Measurements from ENCODE around the gene TSPEAR.

TSPEAR gene

DNA sequence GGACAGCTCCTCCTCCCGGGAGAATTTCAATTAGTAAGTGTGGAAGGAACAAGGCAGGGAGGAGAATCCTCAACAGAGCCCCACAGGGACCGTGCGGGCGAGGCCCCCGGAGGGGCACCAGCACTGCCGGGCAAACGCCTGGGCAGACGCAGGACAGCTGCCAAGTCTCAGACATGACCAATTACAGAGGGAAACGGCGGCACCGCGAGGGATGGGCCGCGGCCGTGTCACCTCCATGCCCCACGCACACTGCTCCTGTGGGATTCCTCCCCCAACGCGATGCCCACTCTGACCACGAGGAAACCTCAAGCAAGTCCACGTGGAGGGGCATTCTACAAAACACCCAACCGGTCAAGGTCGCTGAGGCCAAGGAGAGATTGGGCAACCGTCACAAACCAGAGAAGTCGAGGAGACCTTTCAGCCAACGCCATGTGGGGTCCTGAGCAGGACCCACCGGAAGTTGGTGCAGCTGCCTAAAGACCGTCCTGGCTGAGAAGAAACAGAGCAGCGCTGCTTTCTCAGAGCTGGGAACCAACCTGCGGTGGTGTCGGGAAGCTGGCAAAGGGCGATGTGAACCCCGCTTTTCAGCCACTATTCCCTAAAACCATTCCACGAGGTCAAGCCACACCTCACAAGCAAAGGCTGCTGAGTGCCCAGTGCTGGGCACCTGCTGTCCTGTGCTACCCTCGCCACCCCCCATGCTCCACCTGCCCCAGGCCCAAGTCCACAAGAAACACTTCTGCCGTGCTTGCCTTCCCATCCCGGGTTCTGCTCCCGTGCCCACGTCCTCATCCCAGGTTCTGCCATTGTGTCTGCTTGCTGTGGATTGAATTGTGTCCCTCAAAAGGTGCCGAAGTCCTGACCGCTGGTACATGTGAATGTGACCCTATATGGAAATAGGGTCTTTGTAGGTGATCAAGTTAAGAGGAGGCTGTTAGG is 139.3 kb downstream of the TSPEAR start:
- ChIA-PET POLR2A (no interaction called here), CTCF (no interaction called here)
- no peak for DNase-seq (ENCODE audit: extremely low spot score)
- no peak for TF ChIP-seq ELF4 (IDR thresholded peaks at IDR 0.05)

DNA sequence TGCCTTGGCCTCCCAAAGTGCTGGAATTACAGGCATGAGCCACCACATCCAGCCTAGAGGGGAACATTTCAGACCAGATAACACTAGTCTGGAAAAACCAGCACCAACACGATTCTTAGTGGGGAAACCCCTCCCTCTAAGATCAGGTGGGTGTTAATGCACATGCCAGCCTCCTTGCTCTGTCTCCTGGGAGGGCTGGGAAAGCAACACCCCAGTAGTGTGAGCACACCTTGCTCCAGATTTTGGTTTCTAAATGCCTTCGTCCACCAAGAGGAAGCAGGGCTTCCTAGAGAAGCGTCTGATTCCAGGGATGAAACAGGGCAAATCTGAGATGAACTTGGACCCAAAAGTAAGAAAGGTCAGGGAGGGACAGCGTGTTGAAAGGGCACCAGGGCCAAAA is 140.1 kb downstream of the TSPEAR start:
- ChIA-PET POLR2A (no interaction called here), CTCF (no interaction called here)
- no peak for TF ChIP-seq ZNF384 (IDR thresholded peaks at IDR 0.05)
- TF ChIP-seq SP1 (IDR thresholded peaks at IDR 0.05): no peak
- TF ChIP-seq FOXA1 (IDR thresholded peaks at IDR 0.05): no peak
- TF ChIP-seq TARDBP (IDR thresholded peaks at IDR 0.05): no peak
- no peak for TF ChIP-seq NFRKB (IDR thresholded peaks at IDR 0.05)
- TF ChIP-seq SUZ12 (IDR thresholded peaks at IDR 0.05): no peak
- TF ChIP-seq, protein P1, sequence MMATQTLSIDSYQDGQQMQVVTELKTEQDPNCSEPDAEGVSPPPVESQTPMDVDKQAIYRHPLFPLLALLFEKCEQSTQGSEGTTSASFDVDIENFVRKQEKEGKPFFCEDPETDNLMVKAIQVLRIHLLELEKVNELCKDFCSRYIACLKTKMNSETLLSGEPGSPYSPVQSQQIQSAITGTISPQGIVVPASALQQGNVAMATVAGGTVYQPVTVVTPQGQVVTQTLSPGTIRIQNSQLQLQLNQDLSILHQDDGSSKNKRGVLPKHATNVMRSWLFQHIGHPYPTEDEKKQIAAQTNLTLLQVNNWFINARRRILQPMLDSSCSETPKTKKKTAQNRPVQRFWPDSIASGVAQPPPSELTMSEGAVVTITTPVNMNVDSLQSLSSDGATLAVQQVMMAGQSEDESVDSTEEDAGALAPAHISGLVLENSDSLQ (IDR thresholded peaks at IDR 0.05): no peak
- TF ChIP-seq FOXM1 (IDR thresholded peaks at IDR 0.05; ENCODE audit: borderline replicate concordance): no peak
- TF ChIP-seq BHLHE40 (IDR thresholded peaks at IDR 0.05; ENCODE audit: borderline replicate concordance): no peak
- TF ChIP-seq HDGF (IDR thresholded peaks at IDR 0.05; ENCODE audit: borderline replicate concordance): no peak
- TF ChIP-seq L3MBTL2 (conservative IDR thresholded peaks at IDR 0.05): no peak
- no peak for TF ChIP-seq CTBP1 (IDR thresholded peaks at IDR 0.05; ENCODE audit: borderline replicate concordance)
- TF ChIP-seq FOXK2 (IDR thresholded peaks at IDR 0.05): no peak
- no peak for TF ChIP-seq LEF1 (IDR thresholded peaks at IDR 0.05; ENCODE audit: borderline replicate concordance)
- no peak for TF ChIP-seq ELF4 (IDR thresholded peaks at IDR 0.05)
- TF ChIP-seq ARNT (IDR thresholded peaks at IDR 0.05): no peak
- no peak for DNase-seq (ENCODE audit: extremely low spot score)

DNA sequence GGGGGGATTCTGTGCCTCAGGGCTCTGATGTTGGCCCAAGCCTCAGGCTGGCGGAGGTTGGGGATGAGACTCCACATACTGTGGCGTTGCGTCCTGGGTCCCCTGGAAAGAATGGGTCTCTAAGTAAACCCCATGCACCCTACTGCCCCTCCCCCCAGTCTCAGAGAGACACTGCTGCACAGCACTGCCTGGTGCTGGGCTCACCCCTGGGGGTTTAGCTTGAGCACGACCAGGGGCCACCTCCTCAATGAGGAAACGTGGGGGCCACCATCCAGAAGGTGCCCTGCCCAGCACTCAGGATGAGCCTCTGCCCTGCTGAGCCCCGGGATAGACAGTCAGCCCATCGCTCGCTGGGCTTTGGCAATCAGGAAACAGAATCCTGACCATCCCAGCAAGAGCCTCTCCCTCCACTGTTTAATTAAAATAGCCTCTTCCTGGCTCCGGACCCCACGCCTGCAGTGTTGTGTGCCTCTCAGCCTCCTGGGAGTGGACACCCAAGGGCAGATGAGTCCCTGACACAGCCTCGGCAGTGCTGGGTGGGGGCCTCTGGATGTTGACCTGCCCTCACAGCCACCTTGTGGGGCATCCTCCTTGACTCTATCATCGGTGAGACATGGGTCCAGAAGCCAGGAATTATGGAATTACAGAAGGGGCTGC is 141.4 kb downstream of the TSPEAR start:
- CTCF ChIA-PET: no interaction called here
- DNase-seq (ENCODE audit: extremely low spot score): no peak
- POLR2A ChIA-PET: no interaction called here
- TF ChIP-seq TARDBP (IDR thresholded peaks at IDR 0.05) (no peak), ELF4 (IDR thresholded peaks at IDR 0.05) (no peak), CTBP1 (IDR thresholded peaks at IDR 0.05; ENCODE audit: borderline replicate concordance) (no peak), FOXK2 (IDR thresholded peaks at IDR 0.05) (no peak), ARNT (IDR thresholded peaks at IDR 0.05) (no peak), ZNF384 (IDR thresholded peaks at IDR 0.05) (no peak), SP1 (IDR thresholded peaks at IDR 0.05) (no peak)
- TF ChIP-seq, protein P1 (IDR thresholded peaks at IDR 0.05): no peak

DNA sequence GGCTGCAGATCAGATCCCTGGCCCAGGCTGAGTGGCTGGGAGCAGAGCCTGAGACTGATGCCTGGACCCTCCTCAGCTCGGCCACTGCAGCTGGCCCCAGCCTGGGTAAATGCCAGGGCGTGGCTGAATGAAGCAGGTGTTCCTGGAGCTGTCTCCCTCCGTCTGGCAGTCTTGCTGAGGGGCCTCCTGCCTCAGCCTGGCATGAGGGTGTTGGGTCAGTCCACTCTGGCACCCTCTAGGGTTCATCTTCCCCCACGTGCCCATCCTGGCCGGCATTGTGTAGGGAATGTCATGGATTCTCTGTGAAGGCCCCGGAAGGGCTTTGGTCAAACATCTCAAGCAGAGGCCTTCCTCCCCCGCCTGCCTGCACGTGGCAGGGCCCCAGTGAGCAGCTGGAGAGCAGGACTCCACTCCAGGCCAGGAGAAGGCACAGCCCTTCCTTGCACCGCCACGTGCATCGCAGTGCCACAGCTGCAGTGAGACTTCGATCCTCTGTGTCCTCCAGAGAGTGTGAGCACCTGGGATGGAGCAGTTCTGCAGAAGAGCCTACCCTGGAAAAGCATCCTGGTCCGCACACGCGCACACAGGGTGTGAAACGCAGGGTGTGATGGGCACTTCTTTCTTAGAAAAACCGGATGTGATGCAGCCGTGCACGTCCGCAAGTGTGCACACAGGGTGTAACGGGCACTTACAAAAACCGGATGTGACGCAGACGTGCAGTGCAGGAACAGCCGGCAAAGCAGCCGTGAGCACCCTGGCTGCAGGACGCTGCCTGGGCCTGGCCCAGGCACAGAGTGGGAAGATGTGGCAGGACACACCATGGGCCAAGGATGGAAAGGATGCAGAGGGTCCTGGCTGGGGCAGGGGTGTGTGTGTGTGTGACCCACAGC is 142.5 kb downstream of the TSPEAR start:
- CTCF ChIA-PET: no interaction called here

DNA sequence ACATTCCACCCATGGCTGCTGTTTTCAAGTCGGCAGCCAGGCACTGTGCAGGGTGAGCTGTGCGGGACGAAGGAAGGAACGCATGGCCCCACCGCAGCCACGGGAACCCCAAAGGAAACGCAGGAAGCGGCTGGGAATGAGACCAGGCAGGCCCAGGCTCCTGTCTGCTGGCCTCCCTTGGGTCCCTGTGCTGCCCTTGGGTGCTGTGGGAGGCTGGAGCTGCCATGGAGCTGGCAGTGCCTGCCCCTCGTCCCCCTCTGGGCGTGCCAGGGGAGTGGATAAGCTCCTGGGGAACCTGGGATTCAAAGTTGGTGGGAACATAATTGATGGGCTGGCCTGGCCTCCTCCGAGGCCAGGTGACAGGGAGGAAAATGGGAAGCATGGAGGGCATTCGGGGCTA is 143.1 kb downstream of the TSPEAR start:
- DNase-seq (ENCODE audit: extremely low spot score): no peak
- POLR2A ChIA-PET: no interaction called here
- no peak for TF ChIP-seq FOXA1 (IDR thresholded peaks at IDR 0.05)
- CTCF ChIA-PET: no interaction called here

More for the DNA sequence above, 142.5 kb downstream of the TSPEAR start:
- POLR2A ChIA-PET: no interaction called here
- DNase-seq (ENCODE audit: extremely low spot score): no peak
- TF ChIP-seq SUZ12 (IDR thresholded peaks at IDR 0.05) (no peak), BHLHE40 (IDR thresholded peaks at IDR 0.05; ENCODE audit: borderline replicate concordance) (no peak), HDGF (IDR thresholded peaks at IDR 0.05; ENCODE audit: borderline replicate concordance) (no peak), ZNF384 (IDR thresholded peaks at IDR 0.05) (no peak), ELF4 (IDR thresholded peaks at IDR 0.05) (no peak), LEF1 (IDR thresholded peaks at IDR 0.05; ENCODE audit: borderline replicate concordance) (no peak), FOXA1 (IDR thresholded peaks at IDR 0.05) (no peak), ARNT (IDR thresholded peaks at IDR 0.05) (no peak), FOXK2 (IDR thresholded peaks at IDR 0.05) (no peak), TARDBP (IDR thresholded peaks at IDR 0.05) (no peak), FOXM1 (IDR thresholded peaks at IDR 0.05; ENCODE audit: borderline replicate concordance) (no peak), SP1 (IDR thresholded peaks at IDR 0.05) (no peak), NFRKB (IDR thresholded peaks at IDR 0.05) (no peak), CTBP1 (IDR thresholded peaks at IDR 0.05; ENCODE audit: borderline replicate concordance) (no peak)
- TF ChIP-seq, protein P1 (IDR thresholded peaks at IDR 0.05): no peak

All from HEK293T (cell line).